ENCODE data around the gene POU2AF1. TPM values are rescaled to one million over a fixed set of nuclear protein-coding genes. Genes with fewer than 3 reads are reported as not detected.

The POU2AF1 gene
- total RNA-seq, 1 donor from 2014 or later, result 0.11 TPM

GRCh38 chr11:111362887-111363411 lies 16.1 kb downstream of the POU2AF1 start:
- Histone ChIP-seq H3K36me3 (no peaks in the 10 kb centered on the region), H3K9me3 (no peaks in the 10 kb centered on the region), H3K4me3 (no peak overlapping the region), H3K27me3 (no peaks in the 10 kb centered on the region), H3K27ac (no peak overlapping the region), H3K4me1 (no peaks in the 10 kb centered on the region)
- intact Hi-C loops (cut with DNase I), result no loop called here
- DNase-seq (ENCODE audit: low spot score in 2 of 2), result no peak
- no peak for TF ChIP-seq CTCF (IDR thresholded peaks at IDR 0.05)

GRCh38 chr11:111361874-111362273 lies 17.2 kb downstream of the POU2AF1 start:
- intact Hi-C loops (cut with DNase I), result no loop called here
- H3K36me3 ChIP-seq, result no peaks in the 10 kb centered on the region
- no peaks in the 10 kb centered on the region for H3K4me1 ChIP-seq
- TF ChIP-seq CTCF (IDR thresholded peaks at IDR 0.05), result no peak
- no peak for DNase-seq (ENCODE audit: low spot score in 2 of 2)
- H3K9me3 ChIP-seq, result no peaks in the 10 kb centered on the region
- H3K27me3 ChIP-seq, result no peaks in the 10 kb centered on the region
- no peak overlapping the region for H3K27ac ChIP-seq
- no peak overlapping the region for H3K4me3 ChIP-seq

GRCh38 chr11:111361052-111361801 lies 17.8 kb downstream of the POU2AF1 start:
- no peaks in the 10 kb centered on the region for H3K36me3 ChIP-seq
- H3K4me1 ChIP-seq, result no peaks in the 10 kb centered on the region
- H3K27me3 ChIP-seq, result no peaks in the 10 kb centered on the region
- H3K27ac ChIP-seq, result no peak overlapping the region
- H3K9me3 ChIP-seq, result no peaks in the 10 kb centered on the region
- intact Hi-C loops (cut with DNase I), result no loop called here
- no peak for DNase-seq (ENCODE audit: low spot score in 2 of 2)
- no peak for TF ChIP-seq CTCF (IDR thresholded peaks at IDR 0.05)
- H3K4me3 ChIP-seq, result no peak overlapping the region

- Histone ChIP-seq H3K4me1 (no peaks in the 10 kb centered on the region), H3K9me3 (no peaks in the 10 kb centered on the region), H3K27me3 (no peaks in the 10 kb centered on the region), H3K4me3 (no peak overlapping the region), H3K36me3 (no peaks in the 10 kb centered on the region), H3K27ac (no peak overlapping the region)
- TF ChIP-seq CTCF (IDR thresholded peaks at IDR 0.05), result no peak
- no peak for DNase-seq (ENCODE audit: low spot score in 2 of 2)
- intact Hi-C loops (cut with DNase I), result no loop called here
Observed at GRCh38 chr11:111360150-111361043, 18.7 kb downstream of the POU2AF1 start.

- Histone ChIP-seq H3K36me3 (no peaks in the 10 kb centered on the region), H3K4me3 (no peak overlapping the region), H3K4me1 (no peaks in the 10 kb centered on the region), H3K9me3 (no peaks in the 10 kb centered on the region), H3K27ac (no peak overlapping the region), H3K27me3 (no peaks in the 10 kb centered on the region)
- TF ChIP-seq CTCF (IDR thresholded peaks at IDR 0.05), result no peak
- DNase-seq (ENCODE audit: low spot score in 2 of 2), result no peak
- intact Hi-C loops (cut with DNase I), result loop anchor here (10.0 kb wide), 1 partner anchor 55 kb away; no protein-coding TSS in a partner anchor
Observed at GRCh38 chr11:111359223-111360149, 19.6 kb downstream of the POU2AF1 start.
